Measurements from ENCODE around the gene ASF1A.

- TF ChIP-seq CTCF (IDR thresholded peaks at IDR 0.05) (no peak), POLR2A (IDR thresholded peaks at IDR 0.05) (no peak), POLR2AphosphoS5 (IDR thresholded peaks at IDR 0.05) (no peak), EP300 (IDR thresholded peaks at IDR 0.05) (no peak)
Measured at GRCh38 chr6:118952683-118953082, 58.7 kb downstream of the ASF1A start.

Data from stomach (tissue), 4 donors.